Measurements from ENCODE around the gene SH3BP2. TPM values are rescaled to one million over a fixed set of nuclear protein-coding genes. Genes with fewer than 3 reads are reported as not detected.

Gene SH3BP2
- polyA plus RNA-seq, 6 donors from 2014 or later: 14.3 to 91.1 (median 28.7) TPM

DNA sequence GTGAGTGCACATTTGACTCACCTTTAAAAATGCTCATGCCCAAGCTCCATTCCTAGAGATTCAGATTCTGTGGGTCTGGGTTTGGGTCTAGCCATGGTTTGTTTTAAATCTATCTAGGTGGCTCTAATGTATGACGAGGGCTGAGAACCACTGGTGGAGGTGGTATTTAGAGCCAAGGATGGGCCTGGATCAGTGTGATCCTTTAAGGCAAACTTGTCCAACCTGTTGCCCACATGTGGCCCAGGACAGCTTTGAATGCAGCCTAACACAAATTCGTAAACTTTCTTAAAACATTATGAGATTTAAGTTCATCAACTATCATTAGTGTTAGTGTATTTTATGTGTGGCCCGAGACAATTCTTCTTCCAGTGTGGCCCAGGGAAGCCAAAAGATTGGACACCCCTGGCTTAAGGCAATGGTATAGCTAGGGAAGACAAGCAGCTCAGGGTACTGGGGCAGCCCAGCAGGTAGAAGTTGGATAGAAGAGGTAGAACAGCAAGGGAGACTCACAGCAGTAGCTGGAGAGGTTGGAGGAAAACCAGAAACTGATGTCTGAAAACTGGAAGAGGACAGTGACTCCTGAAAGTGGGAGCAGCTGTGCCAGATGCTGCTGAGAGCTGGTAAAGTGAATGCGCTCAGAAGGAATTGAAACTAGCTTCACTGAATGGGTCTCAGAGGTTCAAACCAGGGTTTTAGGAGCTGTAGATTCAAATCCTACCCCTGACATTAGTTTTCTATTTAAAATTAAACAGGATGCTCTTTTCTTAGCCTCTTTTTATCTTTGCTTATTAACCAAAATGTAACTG is 68.9 kb downstream of the SH3BP2 start:
- no peaks in the 10 kb centered on the region for H3K27me3 Mint-ChIP-seq
- ATAC-seq (ENCODE audit: low read depth in 2 of 2) (peak; percentile 33 to 34), DNase-seq (no peak)
- peaks cover 0 to 6% (median 0%) of the 10 kb centered on the region in 7 donors for H3K9me3 Mint-ChIP-seq
- peaks cover 78 to 95% (median 86%) of the 10 kb centered on the region in 3 donors for H3K4me1 Mint-ChIP-seq
- peak overlapping the region; percentile 64 to 95 (median 88) for H3K27ac Mint-ChIP-seq
- peak overlapping the region in 7 of 8 donors; percentile 30 to 84 (median 69) for H3K4me3 Mint-ChIP-seq
- H3K36me3 Mint-ChIP-seq: peaks cover 0 to 4% of the 10 kb centered on the region in 2 donors

DNA sequence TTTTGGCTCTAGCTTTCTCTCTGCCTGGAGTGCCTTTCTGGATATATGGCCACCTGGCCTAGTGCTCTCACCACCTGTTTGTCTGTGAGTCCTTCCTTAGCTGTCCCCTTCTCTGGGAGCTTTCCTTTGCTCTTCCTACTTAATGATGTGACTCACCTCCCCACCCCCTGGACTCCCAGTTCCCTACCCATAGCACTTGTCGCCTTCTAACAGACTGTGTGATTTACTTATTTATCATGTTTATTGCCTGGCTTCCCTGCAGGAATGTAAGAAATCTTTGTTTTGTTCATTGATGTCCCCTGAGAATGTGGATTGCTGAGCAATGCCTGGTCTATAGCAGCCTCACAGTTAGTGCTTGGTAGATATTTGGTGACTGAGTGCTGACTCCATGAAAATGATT is 69.6 kb downstream of the SH3BP2 start:
- H3K27me3 Mint-ChIP-seq: no peaks in the 10 kb centered on the region
- peaks cover 0 to 6% (median 0%) of the 10 kb centered on the region in 7 donors for H3K9me3 Mint-ChIP-seq
- peaks cover 79 to 96% (median 90%) of the 10 kb centered on the region in 3 donors for H3K4me1 Mint-ChIP-seq
- ATAC-seq (ENCODE audit: low read depth in 2 of 2) (no peak), DNase-seq (no peak)
- peak overlapping the region in 6 of 8 donors; percentile 63 to 84 (median 68) for H3K4me3 Mint-ChIP-seq
- peak overlapping the region in 5 of 6 donors; percentile 36 to 95 (median 88) for H3K27ac Mint-ChIP-seq
- H3K36me3 Mint-ChIP-seq: peaks cover 0 to 4% of the 10 kb centered on the region in 2 donors

GRCh38 chr4:2863649-2864048 is 70.8 kb downstream of the SH3BP2 start:
- Mint-ChIP-seq H3K27ac (peak overlapping the region in 3 of 6 donors; percentile 40 to 87 (median 52)), H3K9me3 (peaks cover 0 to 6% (median 0%) of the 10 kb centered on the region in 7 donors), H3K4me1 (peaks cover 79 to 96% (median 90%) of the 10 kb centered on the region in 3 donors), H3K36me3 (peaks cover 0 to 4% of the 10 kb centered on the region in 2 donors), H3K27me3 (no peaks in the 10 kb centered on the region), H3K4me3 (peak overlapping the region in 2 of 8 donors; percentile 19 to 56)
- DNase-seq (no peak), ATAC-seq (ENCODE audit: low read depth in 2 of 2) (no peak)

DNA sequence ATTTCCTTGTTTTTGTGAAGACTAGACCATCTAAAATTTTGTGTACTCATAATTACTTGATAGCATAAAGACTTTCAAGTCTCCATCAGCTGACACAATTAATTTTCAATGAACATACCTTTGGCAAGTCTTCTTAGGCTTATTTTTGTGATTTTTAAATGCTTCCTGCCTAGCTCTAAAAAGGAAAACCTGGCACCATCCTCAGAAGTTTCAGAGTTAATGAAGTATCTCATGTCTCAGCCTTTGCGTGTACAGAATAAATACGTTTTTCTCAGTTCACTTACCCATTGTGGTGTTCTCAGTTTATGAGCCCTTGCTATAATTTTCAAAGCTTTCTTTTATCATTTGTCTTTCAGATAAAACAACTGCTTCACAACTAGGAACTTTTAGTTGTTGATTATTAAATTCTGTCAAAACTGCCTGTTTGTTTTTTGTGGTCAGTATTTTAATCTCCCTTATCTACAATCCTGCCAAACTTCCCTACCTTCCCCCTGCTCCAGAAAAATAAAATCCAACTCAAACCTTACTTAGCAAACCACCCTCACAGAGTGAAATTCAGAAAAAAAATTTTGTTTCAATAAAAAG is 72.4 kb downstream of the SH3BP2 start:
- DNase-seq (no peak), ATAC-seq (ENCODE audit: low read depth in 2 of 2) (no peak)
- peaks cover 0 to under 1% (median 0%) of the 10 kb centered on the region in 7 donors for H3K9me3 Mint-ChIP-seq
- H3K4me1 Mint-ChIP-seq: peaks cover 80 to 95% (median 92%) of the 10 kb centered on the region in 3 donors
- peaks cover 0 to 4% of the 10 kb centered on the region in 2 donors for H3K36me3 Mint-ChIP-seq
- H3K27me3 Mint-ChIP-seq: no peaks in the 10 kb centered on the region
- H3K27ac Mint-ChIP-seq: peak overlapping the region in 5 of 6 donors; percentile 27 to 98 (median 58)
- peak overlapping the region in 2 of 8 donors; percentile 6 to 9 for H3K4me3 Mint-ChIP-seq

GRCh38 chr4:2866160-2866861 is 73.4 kb downstream of the SH3BP2 start:
- H3K4me1 Mint-ChIP-seq: peaks cover 73 to 93% (median 86%) of the 10 kb centered on the region in 3 donors
- DNase-seq: no peak
- H3K27me3 Mint-ChIP-seq: no peaks in the 10 kb centered on the region
- peak overlapping the region in 4 of 6 donors; percentile 32 to 61 (median 51) for H3K27ac Mint-ChIP-seq
- no peaks in the 10 kb centered on the region for H3K9me3 Mint-ChIP-seq
- peaks cover 0 to 4% of the 10 kb centered on the region in 2 donors for H3K36me3 Mint-ChIP-seq
- no peak for ATAC-seq (ENCODE audit: low read depth in 2 of 2)
- H3K4me3 Mint-ChIP-seq: peak overlapping the region in 2 of 8 donors; percentile 5 to 50

GRCh38 chr4:2866891-2867290 is 74.0 kb downstream of the SH3BP2 start:
- H3K4me1 Mint-ChIP-seq: peaks cover 72 to 93% (median 85%) of the 10 kb centered on the region in 3 donors
- ATAC-seq (ENCODE audit: low read depth in 2 of 2): no peak
- H3K27me3 Mint-ChIP-seq: no peaks in the 10 kb centered on the region
- H3K27ac Mint-ChIP-seq: peak overlapping the region in 3 of 6 donors; percentile 60 to 64 (median 61)
- DNase-seq: no peak
- H3K36me3 Mint-ChIP-seq: peaks cover 0 to 4% of the 10 kb centered on the region in 2 donors
- no peaks in the 10 kb centered on the region for H3K9me3 Mint-ChIP-seq
- peak overlapping the region in 3 of 8 donors; percentile 17 to 61 (median 47) for H3K4me3 Mint-ChIP-seq

- Mint-ChIP-seq H3K4me1 (peaks cover 64 to 90% (median 78%) of the 10 kb centered on the region in 3 donors), H3K27ac (peak overlapping the region in 4 of 6 donors; percentile 60 to 82 (median 64)), H3K4me3 (peak overlapping the region in 7 of 8 donors; percentile 10 to 61 (median 36)), H3K9me3 (no peaks in the 10 kb centered on the region), H3K36me3 (peaks cover 0 to 4% of the 10 kb centered on the region in 2 donors), H3K27me3 (no peaks in the 10 kb centered on the region)
- no peak for ATAC-seq (ENCODE audit: low read depth in 2 of 2)
- DNase-seq: no peak
Measured at GRCh38 chr4:2867758-2868491, 75.0 kb downstream of the SH3BP2 start.

DNA sequence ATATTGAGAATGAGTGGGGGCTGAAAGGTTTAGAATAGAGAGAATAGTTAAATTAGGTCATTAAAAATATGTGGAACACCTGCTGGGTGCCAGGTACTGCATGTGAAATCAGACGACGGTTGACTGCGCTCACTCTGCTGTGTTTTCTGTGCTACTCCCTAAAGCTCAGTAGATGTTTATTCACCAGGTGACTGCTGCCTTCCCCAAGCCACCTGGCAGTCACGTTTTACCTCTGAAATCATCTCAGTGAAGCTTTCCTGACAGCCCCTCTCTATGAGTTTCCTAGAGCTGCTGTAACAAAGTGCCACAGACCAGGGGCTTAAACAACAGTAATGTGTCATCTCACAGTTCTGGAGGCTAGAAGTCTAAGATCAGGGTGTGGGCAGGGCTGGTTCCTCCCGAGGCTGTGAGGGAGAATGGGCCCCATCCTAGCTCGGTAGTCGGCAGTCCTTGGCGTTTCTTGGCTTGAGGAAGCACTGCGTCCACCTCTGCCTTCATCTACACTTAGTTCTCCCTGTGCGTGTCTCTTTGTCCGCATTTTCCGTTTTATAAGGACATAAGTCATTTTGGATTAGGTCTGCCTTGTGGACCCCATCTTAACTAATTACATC is 76.1 kb downstream of the SH3BP2 start:
- Mint-ChIP-seq H3K36me3 (peaks cover 0 to 4% of the 10 kb centered on the region in 2 donors), H3K27me3 (no peaks in the 10 kb centered on the region), H3K27ac (peak overlapping the region in 5 of 6 donors; percentile 4 to 82 (median 71)), H3K4me1 (peaks cover 62 to 90% (median 78%) of the 10 kb centered on the region in 3 donors), H3K9me3 (no peaks in the 10 kb centered on the region), H3K4me3 (peak overlapping the region in 4 of 8 donors; percentile 1 to 59 (median 30))
- ATAC-seq (ENCODE audit: low read depth in 2 of 2) (no peak), DNase-seq (no peak)

DNA sequence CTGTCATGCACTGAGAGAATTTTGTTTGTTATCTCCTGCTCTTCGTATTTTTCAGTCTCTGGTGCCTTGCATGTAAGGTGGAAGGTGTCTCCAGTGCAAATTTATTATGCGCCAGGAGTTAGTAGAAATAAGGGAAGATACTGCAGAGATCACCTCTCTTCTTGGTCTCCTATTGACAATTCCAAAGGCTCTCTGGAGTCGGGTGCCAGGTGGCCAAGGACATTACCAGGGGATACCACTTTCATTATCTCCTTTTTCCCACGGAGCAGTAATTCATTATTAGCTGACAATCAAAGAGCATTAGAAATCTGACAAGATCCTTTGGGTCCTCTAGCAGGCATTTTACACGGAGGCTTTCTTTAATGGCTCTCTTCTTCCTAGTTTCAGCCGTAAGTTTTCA is 76.8 kb downstream of the SH3BP2 start:
- ATAC-seq (ENCODE audit: low read depth in 2 of 2): no peak
- no peak for DNase-seq
- Mint-ChIP-seq H3K27me3 (no peaks in the 10 kb centered on the region), H3K27ac (peak overlapping the region; percentile 40 to 84 (median 56)), H3K9me3 (no peaks in the 10 kb centered on the region), H3K4me3 (peak overlapping the region in 2 of 8 donors; percentile 6 to 9), H3K4me1 (peaks cover 58 to 91% (median 73%) of the 10 kb centered on the region in 3 donors), H3K36me3 (peaks cover 0 to 4% of the 10 kb centered on the region in 2 donors)

- Mint-ChIP-seq H3K4me3 (no peak overlapping the region), H3K27me3 (no peaks in the 10 kb centered on the region), H3K4me1 (peaks cover 56 to 89% (median 69%) of the 10 kb centered on the region in 3 donors), H3K36me3 (peaks cover 0 to 1% of the 10 kb centered on the region in 2 donors), H3K9me3 (no peaks in the 10 kb centered on the region), H3K27ac (peak overlapping the region in 5 of 6 donors; percentile 33 to 84 (median 44))
- no peak for DNase-seq
- no peak for ATAC-seq (ENCODE audit: low read depth in 2 of 2)
Measured at GRCh38 chr4:2870082-2870481, 77.2 kb downstream of the SH3BP2 start.

- Mint-ChIP-seq H3K27ac (peak overlapping the region; percentile 5 to 86 (median 67)), H3K27me3 (no peaks in the 10 kb centered on the region), H3K9me3 (no peaks in the 10 kb centered on the region), H3K36me3 (no peaks in the 10 kb centered on the region), H3K4me3 (peak overlapping the region in 2 of 8 donors; percentile 0 to 40), H3K4me1 (peaks cover 51 to 87% (median 60%) of the 10 kb centered on the region in 3 donors)
- DNase-seq: no peak
- ATAC-seq (ENCODE audit: low read depth in 2 of 2): no peak
Measured at GRCh38 chr4:2871466-2871865, 78.6 kb downstream of the SH3BP2 start.

- Mint-ChIP-seq H3K27me3 (no peaks in the 10 kb centered on the region), H3K36me3 (no peaks in the 10 kb centered on the region), H3K4me1 (peaks cover 47 to 83% (median 57%) of the 10 kb centered on the region in 3 donors), H3K9me3 (no peaks in the 10 kb centered on the region), H3K27ac (peak overlapping the region; percentile 5 to 86 (median 64)), H3K4me3 (peak overlapping the region in 4 of 8 donors; percentile 0 to 46 (median 26))
- ATAC-seq (ENCODE audit: low read depth in 2 of 2) (peak; percentile 50 to 59), DNase-seq (no peak)
Measured at GRCh38 chr4:2871911-2872310, 79.0 kb downstream of the SH3BP2 start.
